PC-9 (cell line): ENCODE measurements around the gene BTBD10. TPM values are rescaled to one million over a fixed set of nuclear protein-coding genes. Genes with fewer than 3 reads are reported as not detected.
A peak's percentile ranks its signal among the peaks of the same experiment; 100 is the strongest.

ENCODE experiments used
- BruUV-seq: library from RNA; stranded (reverse); fragments of 400-500 nt; replicated peaks from 2 replicates; lab custom pipeline; 2021; lab: Mats Ljungman, UMichigan
- CTCF ChIA-PET: fragments of 300-600 bp; sonication (Branson Sonifier 250); formaldehyde crosslinking; loops from one replicate; lab custom pipeline; 2022; ENCODE audit warnings: antibody characterized with exemption; lab: Charles Lee
- POLR2A ChIA-PET: fragments of 300-600 bp; sonication (Branson Sonifier 250); formaldehyde crosslinking; loops from one replicate; lab custom pipeline; 2022; ENCODE audit warnings: antibody characterized with exemption; ENCODE audit not compliant: unreplicated experiment; lab: Charles Lee
- DNase-seq, 2 experiments: peaks; one replicate each; pipeline versions ENCODE4 v3.0.0 to v3.0.0-alpha.2; 2015 to 2022; ENCODE audit warnings: mixed read lengths in 1 of 2
- H2AFZ ChIP-seq: fragments of 200-600 bp; sonication (generic); 2 replicates; pipeline ENCODE4 v1.8.1; 2017; ENCODE audit warnings: antibody characterized with exemption
- H3F3A ChIP-seq: fragments of 200-600 bp; sonication (generic); 2 replicates; pipeline ENCODE4 v1.8.1; 2017; ENCODE audit warnings: antibody characterized with exemption, mild to moderate bottlenecking, low read depth; ENCODE audit not compliant: insufficient read depth
- H3K27ac ChIP-seq: fragments of 200-600 bp; sonication (generic); 2 replicates; pipeline ENCODE4 v1.6.1; 2016; ENCODE audit warnings: mixed run types
- H3K27me3 ChIP-seq: fragments of 200-600 bp; sonication (generic); 2 replicates; pipeline ENCODE4 v1.6.1; 2016; ENCODE audit warnings: low read depth, mixed run types; ENCODE audit not compliant: insufficient read depth
- H3K36me3 ChIP-seq: fragments of 200-600 bp; sonication (generic); 2 replicates; pipeline ENCODE4 v1.6.1; 2016; ENCODE audit warnings: low read depth, mixed run types
- H3K4me1 ChIP-seq: fragments of 200-600 bp; sonication (generic); replicated peaks from 2 replicates; pipeline ENCODE4 v1.6.1; 2016; ENCODE audit warnings: mixed run types; ENCODE audit not compliant: insufficient read depth
- H3K4me2 ChIP-seq: fragments of 200-600 bp; sonication (generic); 2 replicates; pipeline ENCODE4 v1.6.1; 2017; ENCODE audit warnings: mixed run types
- H3K4me3 ChIP-seq: fragments of 200-600 bp; sonication (generic); 2 replicates; pipeline ENCODE4 v1.6.1; 2016; ENCODE audit warnings: mixed run types
- H3K79me2 ChIP-seq: fragments of 200-600 bp; sonication (generic); 2 replicates; pipeline ENCODE4 v1.6.1; 2017; ENCODE audit warnings: low read depth, mixed run types
- H3K9me2 ChIP-seq: fragments of 200-600 bp; sonication (generic); 2 replicates; pipeline ENCODE4 v1.8.1; 2017; ENCODE audit warnings: mild to moderate bottlenecking; ENCODE audit not compliant: insufficient read depth
- H3K9me3 ChIP-seq: fragments of 200-600 bp; sonication (generic); 2 replicates; pipeline ENCODE4 v1.8.1; 2016; ENCODE audit warnings: low read depth; ENCODE audit not compliant: insufficient read depth
- H4K20me1 ChIP-seq: fragments of 200-600 bp; sonication (generic); 2 replicates; pipeline ENCODE4 v1.8.1; 2017; ENCODE audit not compliant: insufficient read depth
- CTCF ChIP-seq: fragments of 200-600 bp; sonication (generic); conservative IDR thresholded peaks from 2 replicates; pipeline ENCODE4 v1.6.1; 2017; ENCODE audit warnings: mixed run types, antibody characterized with exemption, mild to moderate bottlenecking, moderate library complexity
- EZH2 ChIP-seq: fragments of 200-600 bp; sonication (generic); IDR thresholded peaks from 2 replicates; pipeline ENCODE4 v1.8.0; 2017; ENCODE audit warnings: antibody characterized with exemption, low read depth
- intact Hi-C: fragments of 100-400 bp; cut with micrococcal nuclease; formaldehyde crosslinking; loops from one replicate; pipeline ENCODE4 v1.10.0; 2022; ENCODE audit not compliant: unreplicated experiment
- total RNA-seq: library from RNA; stranded (reverse); gene quantifications from 2 replicates; pipeline ENCODE4 v1.2.3, GENCODE V29; 2021

The BTBD10 gene
- total RNA-seq, 1 experiment from 2014 or later: 16.5 TPM

- CTCF ChIA-PET: no interaction called here
- Histone ChIP-seq H3K79me2 (peaks cover 13% of the 10 kb centered on the region), H3K4me1 (no peaks in the 10 kb centered on the region), H3K9me2 (no peaks in the 10 kb centered on the region), H2AFZ (no peak overlapping the region), H3F3A (no peaks in the 10 kb centered on the region), H3K9me3 (no peaks in the 10 kb centered on the region), H4K20me1 (0 out of 2 replicates have a peak, but pooled peaks cover 3% of the 10 kb centered on the region), H3K27ac (no peak overlapping the region), H3K27me3 (no peaks in the 10 kb centered on the region), H3K4me3 (no peak overlapping the region), H3K4me2 (no peak overlapping the region), H3K36me3 (no peaks in the 10 kb centered on the region)
- no peak for DNase-seq
- POLR2A ChIA-PET: no interaction called here
- no TSS peak for BruUV-seq
- TF ChIP-seq EZH2 (no peak), CTCF (no peak)
- intact Hi-C loops: no loop called here
These were observed 14.1 kb downstream of the BTBD10 start for GRCh38 chr11:13448876-13449275.

- no peak overlapping the region for H3K27ac ChIP-seq
- DNase-seq: peak in 1 of 2 experiments; percentile 44
- intact Hi-C loops: no loop called here
These were observed 16.6 kb downstream of the BTBD10 start for GRCh38 chr11:13446444-13446843.

DNA sequence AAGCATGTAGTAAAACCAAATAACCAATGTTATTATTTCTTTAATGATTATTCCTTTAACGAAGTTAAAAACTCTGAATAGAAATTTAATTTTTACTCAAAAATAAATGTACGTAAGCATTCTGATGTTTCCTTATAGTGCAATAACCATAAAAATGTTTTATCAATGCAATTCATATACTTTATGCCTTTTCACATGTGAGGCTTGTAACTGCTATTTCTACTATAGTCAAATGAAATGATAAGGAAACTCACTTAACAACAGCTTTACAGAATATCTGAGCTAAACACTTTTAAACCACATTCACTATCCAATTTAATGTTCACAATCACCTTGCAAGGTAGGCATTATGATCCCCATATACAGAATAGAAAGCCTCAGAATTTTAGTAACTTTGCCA, 17.4 kb downstream of the BTBD10 start:
- H3K27ac ChIP-seq: no peak overlapping the region
- H3K4me2 ChIP-seq: no peak overlapping the region
- H3F3A ChIP-seq: no peaks in the 10 kb centered on the region
- TF ChIP-seq EZH2: no peak
- TF ChIP-seq CTCF: no peak
- 0 out of 2 replicates have a peak, but pooled peaks cover 3% of the 10 kb centered on the region for H4K20me1 ChIP-seq
- no peak for DNase-seq
- no peaks in the 10 kb centered on the region for H3K27me3 ChIP-seq
- H3K36me3 ChIP-seq: no peaks in the 10 kb centered on the region
- no peaks in the 10 kb centered on the region for H3K9me3 ChIP-seq
- ChIA-PET POLR2A (no interaction called here), CTCF (no interaction called here)
- BruUV-seq: no TSS peak
- H3K4me3 ChIP-seq: no peak overlapping the region
- intact Hi-C loops: no loop called here
- no peak overlapping the region for H2AFZ ChIP-seq
- H3K9me2 ChIP-seq: no peaks in the 10 kb centered on the region
- no peaks in the 10 kb centered on the region for H3K4me1 ChIP-seq
- H3K79me2 ChIP-seq: peaks cover 5% of the 10 kb centered on the region; the same call in 1 of the 2 replicates

More at GRCh38 chr11:13446444-13446843, 16.6 kb downstream of the BTBD10 start:
- 0 out of 2 replicates have a peak, but pooled peaks cover 3% of the 10 kb centered on the region for H4K20me1 ChIP-seq
- TF ChIP-seq EZH2 (no peak), CTCF (no peak)
- no TSS peak for BruUV-seq
- no peaks in the 10 kb centered on the region for H3F3A ChIP-seq
- no peak overlapping the region for H3K4me3 ChIP-seq
- no peaks in the 10 kb centered on the region for H3K9me2 ChIP-seq
- ChIA-PET CTCF (no interaction called here), POLR2A (no interaction called here)
- H3K4me2 ChIP-seq: no peak overlapping the region
- no peaks in the 10 kb centered on the region for H3K36me3 ChIP-seq
- peaks cover 5% of the 10 kb centered on the region; the same call in 1 of the 2 replicates for H3K79me2 ChIP-seq
- no peaks in the 10 kb centered on the region for H3K9me3 ChIP-seq
- no peaks in the 10 kb centered on the region for H3K27me3 ChIP-seq
- no peak overlapping the region for H2AFZ ChIP-seq
- no peaks in the 10 kb centered on the region for H3K4me1 ChIP-seq
